DMS 273 treated with DMSO at 0.1 percent for 48 hours (cell line): ENCODE data around the gene ADNP.
A peak's percentile ranks its signal among the peaks of the same experiment; 100 is the strongest.
"Not testable (repeated sequence)": the region's sequence is repeated elsewhere in the genome, so short reads cannot be mapped to it uniquely, and the experiment has no call there.

Source experiments
- DNase-seq: peaks from one replicate; lab custom pipeline; 2025; lab: John Stamatoyannopoulos, UW

Gene ADNP

DNA sequence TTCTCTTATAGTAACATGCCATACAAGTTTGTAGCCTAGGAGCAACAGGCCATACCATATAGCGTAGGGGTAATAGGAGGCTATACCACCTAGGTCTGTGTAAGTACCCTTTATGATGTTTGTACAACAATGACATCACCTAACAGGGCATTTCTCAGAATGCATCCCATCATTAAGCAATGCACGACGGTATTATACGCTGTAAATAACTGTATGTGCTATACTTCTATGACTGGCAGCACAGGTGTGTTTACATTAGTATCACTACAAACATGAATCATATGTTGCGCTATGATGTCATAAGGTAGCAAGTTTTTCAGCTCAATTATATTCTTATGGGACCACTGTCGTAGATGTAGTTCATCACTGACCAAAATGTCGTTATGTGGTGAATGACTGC is 31.0 kb downstream of the ADNP start:
- DNase-seq: no peak

DNA sequence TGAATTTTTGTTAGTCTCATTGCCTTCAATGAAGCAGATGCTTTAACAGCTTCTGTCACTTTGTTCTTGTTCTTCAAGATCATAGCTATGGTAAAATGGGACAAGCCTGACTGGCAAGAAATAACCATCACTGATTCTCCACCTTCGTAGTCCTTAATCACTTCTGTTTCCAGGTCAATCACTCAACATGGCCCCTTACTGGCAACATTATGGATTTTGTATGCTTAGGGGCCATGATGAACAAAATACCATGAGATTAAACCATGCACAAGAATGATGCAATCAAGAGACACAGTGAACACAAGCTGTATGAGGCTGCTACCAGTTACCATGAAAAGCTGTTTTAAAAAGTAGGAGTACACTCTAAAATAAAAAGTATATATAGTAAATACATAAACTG is 32.8 kb downstream of the ADNP start:
- no peak for DNase-seq

DNA sequence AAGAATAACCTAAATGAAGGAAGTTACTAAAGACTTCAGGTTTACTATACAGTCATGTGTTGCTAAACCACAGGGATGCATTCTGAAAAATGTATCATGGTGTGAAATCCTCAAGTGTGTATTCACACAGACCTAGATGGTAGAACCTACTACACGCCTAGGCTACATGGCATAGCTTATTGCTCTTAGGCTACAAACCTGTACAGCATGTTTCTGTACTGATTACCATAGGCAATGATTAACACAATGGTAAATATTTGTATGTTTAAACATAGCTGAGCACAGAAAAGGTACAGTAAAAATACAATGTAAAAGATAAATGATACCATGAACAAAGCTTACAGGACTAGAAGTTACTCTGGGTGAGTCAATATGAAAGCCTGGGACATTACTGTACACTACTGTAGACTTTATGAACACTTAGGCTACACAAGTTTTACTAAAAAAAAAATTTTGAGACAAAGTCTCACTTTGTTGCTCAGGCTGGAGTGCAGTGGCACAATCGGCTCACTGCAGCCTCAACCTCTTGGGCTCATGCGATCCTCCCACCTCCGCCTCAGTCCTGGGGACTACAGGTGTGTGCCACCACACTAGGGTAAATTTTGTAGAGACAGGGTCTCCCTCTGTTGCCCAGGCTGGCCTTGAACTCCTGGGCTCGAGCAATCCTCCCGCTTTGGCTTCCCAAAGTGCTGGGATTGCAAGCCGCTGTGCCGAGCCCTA is 36.0 kb downstream of the ADNP start:
- no peak for DNase-seq

DNA sequence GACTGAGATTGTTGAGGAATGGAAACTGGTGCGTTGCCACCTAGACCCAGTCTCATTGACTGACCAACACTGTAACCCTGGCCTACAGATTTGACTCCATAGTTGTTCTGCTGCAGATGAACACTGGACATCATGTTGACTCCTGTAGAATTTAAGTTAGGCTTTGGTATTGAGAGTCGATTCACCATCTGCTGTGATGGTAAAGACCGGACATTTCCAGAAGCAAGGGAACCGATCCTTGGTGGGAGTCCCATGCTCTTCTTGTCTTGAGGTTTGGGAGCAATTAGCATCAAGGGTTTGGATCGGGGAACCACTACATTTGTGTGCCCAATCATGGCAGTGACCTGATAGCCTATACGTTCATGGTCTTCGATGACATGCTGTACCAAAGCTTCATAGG is 37.6 kb downstream of the ADNP start:
- DNase-seq: no peak

DNA sequence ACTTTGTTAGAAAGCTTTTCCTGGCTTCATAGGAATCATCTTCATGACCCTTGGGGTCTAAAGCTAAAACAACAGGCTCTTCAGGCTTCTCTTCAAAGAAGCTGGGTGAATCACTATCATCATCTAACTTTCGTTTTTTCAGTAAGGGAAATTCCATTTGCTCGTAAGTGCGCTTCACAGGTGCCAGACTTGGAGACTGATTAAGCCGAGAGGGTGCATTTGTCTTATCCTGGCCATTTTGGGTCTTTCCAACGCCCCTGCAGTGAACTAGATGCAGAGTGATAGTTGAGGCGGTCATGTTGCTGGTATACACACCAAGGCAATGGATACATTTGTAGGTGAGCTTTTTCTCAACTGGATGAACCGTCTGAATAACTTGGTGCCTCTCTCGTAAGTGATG is 38.8 kb downstream of the ADNP start:
- DNase-seq: no peak

DNA sequence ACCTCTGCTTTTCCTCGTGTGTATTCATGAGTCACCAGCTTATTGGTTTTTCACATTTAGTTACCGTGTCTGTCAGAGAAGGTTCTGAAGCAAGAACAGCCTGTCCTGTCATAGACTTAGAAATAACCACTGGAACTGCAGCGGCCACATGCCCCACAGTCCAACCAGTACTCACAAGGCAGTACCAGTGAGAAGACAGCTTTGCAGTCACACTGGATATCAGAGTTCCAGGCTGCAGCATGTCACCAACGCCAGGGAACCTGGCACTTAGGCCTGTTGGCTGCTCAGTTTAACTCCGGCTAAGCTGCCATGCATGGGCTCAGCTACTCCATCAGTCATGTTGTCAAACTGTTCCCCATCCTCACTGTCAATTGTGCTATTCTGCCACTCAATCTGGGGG is 40.1 kb downstream of the ADNP start:
- no peak for DNase-seq

DNA sequence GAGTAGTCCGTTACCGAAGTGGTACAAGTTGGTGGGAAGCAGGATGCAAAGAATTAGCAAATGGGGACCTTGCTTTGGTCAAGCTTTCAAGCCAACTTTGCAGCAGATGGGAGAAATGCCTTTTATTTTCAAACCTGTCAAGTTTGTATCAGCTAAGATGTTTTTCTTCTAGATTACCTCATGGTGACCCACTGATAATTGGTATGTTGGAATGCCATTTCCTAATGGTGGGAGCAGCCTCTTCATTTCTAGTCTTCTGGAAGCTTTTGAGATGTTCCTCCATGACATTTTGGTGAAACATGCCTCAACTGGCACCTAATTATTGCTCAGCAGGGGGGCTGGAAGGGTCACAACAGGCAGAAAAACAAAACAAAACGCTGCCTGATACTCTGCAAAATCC is 43.7 kb downstream of the ADNP start:
- no peak for DNase-seq

DNA sequence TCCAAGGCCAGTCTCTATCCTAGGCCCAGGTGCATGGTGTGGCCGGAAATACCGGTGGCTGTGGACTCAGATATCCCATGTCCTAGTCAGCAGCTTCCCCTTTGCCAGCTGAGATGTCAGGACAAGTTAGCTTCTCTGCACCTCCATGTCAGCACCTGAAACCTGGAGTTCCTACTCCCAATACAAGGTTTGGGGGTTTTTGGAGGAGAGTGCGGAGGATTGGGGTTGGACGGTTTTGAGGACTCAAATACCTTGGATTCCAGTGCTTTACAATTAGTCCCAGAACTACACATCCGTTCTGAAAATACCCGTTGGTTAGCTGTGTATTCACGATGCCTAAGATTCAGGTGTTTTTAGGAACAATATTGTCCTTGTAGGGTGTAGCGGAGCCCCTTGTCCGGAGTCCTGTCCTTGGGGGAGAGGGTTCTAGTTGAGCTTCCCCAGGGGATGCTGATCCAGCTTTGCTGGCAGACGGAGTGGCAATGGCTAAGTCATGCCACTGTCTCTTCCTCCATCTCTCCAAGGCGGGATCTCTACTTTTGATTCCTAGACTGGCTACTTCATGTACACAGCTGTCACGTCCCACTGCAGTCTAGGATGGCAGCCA is 45.0 kb downstream of the ADNP start:
- peak; percentile 4 for DNase-seq

DNA sequence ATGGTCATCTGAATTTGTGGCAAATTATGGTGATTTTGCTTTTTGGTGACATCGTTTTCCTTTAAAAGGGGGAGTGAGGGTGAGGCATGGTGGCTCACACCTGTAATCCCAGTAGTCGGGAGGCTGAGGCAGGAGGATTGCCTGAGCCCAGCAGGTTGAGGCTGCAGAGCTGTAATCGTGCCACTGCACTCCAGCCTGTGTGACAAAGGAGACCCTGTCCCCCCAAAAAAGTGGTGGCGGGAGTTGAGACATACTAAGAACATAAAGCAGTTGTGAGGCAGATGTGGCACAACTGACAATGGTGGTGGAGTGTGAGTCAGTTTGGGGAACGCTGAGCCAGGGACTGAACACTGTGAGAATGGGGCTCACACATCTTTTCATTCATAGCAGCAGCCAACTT is 45.5 kb downstream of the ADNP start:
- DNase-seq: no peak

DNA sequence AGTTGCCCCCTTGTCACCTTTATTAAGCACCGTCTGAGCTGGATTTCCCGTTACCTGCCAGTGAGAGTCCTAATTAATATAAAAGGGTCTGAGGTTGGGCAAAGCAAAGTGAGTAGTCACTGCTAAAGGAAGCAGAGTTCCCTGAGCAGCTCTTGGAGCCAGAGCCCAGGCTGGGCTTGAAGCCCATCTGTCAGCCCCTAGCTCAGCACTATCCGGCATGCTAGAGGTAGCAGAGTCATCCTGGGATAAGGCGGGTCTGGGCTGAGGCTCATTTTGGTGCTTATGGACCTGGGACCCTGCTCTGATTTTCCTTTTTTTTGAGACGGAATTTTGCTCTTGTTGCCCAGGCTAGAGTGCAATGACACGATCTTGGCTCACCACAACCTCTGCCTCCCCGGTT is 46.2 kb downstream of the ADNP start:
- DNase-seq: peak; percentile 3

DNA sequence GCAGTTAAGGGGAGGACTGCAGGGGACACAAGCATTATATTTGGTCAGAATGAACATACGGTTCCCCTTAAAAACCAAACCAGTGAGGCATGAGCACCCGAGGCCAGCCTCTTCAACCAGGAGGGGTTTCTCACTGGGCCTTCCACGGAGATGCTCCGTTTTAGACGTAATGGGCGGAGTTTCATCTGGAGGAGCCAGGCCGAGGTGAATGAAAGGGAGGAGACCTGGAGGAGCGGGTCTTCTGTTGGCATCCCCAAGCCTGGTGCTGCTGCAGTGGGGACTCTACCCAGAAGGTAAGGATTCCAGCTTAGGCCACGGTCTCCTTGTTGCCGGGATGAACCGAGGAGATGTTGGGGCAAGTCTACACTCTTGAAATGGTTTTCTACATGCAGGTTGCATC is 47.4 kb downstream of the ADNP start:
- DNase-seq: no peak

DNA sequence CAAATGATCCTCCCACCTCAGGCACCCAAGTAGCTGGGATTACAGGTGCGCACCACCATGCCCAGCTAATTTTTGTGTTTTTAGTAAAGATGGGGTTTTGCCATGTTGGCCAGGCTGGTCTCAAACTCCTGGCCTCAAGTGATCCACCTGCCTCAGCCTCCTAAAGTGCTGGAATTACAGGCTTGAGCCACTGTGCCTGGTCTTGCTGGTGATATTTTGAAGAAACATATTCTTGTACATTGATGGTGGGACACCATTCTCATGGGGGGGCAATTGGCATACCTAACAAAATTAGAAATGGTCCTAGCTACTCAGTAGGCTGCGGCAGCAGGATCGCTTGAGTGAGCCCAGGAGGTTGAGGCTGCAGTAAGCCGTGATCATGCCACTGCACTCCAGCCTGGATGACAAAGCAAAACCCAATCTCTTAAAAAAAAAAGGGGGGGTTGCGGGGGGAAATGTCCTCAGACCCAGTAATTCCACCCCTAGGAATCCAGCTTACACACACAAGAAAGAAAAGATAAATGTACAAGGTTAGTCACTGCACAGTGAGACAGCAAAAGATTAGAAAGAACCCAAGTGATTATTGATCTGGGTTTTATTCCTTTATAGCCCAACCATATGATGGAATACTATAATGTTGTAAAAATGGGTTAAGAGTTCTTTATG is 49.3 kb downstream of the ADNP start:
- not testable (repeated sequence) for DNase-seq

DNA sequence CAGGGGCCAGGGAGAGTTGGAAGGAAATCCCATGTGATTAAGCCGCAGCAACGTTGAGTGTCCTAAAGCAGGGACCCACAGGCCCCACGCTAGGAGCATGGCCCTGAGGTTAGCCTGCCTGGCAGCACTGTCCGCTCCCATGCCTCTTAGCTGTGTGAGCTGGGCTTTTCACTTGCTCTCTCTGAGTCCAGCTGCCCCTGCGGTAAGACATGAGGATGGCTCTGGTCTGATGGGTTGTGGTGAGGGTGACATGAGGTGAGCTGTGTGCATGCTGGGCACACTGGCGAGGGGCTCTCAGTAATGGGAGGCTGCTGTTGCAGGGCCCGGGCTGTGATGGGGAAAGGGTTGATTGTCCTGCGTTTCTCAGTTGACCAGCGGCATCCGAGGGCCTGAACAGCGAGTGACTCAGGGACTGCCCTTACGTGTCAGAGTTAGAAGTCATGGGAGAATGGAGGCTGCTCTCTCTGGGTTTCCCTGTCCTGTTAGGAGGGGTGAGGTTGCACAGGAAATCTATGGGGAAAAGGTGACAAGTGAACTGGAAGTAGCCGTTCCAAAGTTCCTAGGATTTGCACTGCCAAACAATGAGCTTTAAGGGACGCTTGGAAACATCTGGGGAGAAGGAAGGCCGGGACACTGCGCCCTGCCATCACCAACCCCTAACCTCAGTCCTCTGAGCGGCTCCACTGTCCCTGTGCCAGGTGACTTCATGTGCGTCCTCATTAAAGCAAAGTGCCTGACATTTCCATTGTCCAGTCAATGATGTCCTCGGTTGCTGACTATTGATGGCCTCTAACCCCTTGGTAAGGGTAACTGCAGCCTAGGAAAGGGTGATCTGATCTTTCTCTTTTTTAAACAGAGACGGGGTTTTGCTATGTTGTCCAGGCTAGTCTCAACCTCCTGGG is 51.3 kb downstream of the ADNP start:
- no peak for DNase-seq

DNA sequence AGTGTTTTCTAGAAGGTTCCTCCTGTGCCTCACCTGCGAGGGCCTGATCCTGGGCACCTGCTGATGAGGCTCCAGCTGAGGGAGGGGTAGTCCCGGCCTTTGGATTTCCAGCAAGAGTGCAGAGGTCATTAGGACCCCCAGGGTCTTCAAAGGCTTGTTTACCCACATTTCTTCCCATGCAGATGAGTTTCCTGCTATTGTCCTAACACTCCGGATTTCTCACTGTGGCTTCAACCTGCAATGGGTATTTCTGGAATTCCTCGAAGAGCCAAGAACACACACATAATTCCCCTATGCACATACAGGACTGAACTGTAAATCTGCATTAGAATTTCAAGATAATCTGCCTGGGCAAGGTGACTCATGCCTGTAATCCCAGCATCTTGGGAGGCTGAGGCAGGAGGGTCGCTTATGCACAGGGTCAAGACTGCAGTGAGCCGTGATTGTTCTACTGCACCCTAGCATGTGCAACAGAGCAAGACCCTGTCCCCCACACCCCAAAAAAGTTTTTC is 53.9 kb downstream of the ADNP start:
- no peak for DNase-seq

DNA sequence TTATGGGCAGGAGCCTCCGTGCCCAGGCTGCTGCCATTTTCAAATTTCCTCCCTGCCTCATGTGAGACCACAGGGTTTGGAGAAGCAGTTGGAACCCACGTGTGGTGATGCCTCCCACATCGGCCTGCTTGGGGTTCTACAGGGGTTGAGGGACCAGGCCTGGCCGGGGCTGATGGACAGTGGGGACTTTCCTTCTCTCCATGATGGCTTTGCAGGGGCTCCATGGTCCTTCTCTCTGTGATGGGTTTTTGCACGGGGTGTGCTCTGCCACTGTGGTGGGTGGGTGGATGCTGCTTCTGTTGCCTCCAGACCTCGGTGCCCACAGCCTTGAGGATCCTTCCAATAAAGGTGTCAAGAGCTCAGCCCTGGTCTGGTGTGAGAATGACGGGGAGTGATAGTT is 54.4 kb downstream of the ADNP start:
- DNase-seq: no peak

DNA sequence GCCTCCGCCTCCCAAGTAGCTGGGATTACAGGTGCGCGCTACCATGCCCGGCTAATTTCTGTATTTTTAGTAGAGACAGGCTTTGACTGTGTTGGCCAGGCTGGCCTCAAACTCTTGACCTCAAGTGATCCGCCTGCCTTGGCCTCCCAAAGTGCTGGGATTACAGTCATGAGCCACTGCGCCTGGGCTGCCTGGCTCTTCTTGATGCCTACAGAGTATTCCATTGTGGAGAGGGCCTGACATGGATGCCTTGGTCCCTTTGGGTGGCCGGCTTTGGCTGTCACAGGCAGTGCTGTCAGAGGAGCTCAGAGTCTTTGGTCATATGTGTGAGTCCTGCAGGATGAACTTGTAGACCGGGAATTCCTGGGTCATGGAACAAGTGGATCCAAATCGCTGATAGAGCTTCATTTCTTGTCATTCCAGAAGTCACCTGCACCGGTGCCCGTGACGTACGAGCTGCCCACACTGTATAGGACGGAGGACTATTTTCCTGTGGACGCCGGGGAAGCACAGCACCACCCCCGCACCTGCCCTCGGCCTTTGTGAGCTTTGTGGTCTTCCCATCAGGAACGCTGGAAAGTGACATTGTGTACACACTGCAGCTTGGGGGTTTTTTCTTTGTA is 55.1 kb downstream of the ADNP start:
- DNase-seq: no peak

DNA sequence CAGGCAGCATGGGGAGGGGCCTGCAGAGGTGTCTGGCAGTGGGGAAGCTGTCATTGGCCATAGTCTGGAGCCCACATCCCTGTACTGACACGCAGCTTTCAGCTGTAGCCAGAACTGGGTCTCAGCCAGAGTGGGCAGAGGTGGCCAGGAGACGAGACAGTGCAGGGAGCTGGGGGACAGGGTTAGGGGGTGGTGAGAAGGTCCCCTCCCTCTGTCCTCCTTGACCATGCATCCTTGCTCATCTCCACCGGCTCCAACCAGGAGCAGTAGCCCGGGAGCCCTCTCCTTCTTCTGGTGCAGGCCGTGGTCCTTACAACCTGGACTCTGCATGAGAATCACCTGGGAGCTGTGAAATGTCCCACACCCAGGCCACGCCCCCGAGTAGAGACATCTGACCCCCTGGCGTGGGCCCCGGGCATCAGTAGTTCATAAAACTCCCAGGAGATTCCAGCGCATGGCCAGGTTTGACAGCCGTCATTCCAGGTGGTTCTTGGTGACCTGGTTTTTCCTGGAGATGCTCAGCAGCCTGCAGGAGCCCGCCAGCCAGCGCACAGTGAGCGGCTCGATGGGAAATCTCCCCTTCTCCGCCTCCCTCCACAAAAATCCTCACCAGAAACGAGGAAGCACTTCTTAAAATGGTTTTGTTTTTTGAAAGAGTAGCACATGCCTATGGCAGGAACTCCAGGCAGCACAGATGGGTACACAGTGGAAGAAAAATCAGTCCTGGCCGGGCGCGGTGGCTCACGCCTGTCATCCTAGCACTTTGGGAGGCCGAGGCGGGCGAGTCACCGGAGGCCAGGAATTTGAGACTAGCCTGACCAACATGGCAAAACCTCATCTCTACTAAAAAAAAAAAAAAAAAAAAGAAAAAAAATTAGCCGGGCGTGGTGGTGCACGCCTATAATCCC is 56.2 kb downstream of the ADNP start:
- no peak for DNase-seq

DNA sequence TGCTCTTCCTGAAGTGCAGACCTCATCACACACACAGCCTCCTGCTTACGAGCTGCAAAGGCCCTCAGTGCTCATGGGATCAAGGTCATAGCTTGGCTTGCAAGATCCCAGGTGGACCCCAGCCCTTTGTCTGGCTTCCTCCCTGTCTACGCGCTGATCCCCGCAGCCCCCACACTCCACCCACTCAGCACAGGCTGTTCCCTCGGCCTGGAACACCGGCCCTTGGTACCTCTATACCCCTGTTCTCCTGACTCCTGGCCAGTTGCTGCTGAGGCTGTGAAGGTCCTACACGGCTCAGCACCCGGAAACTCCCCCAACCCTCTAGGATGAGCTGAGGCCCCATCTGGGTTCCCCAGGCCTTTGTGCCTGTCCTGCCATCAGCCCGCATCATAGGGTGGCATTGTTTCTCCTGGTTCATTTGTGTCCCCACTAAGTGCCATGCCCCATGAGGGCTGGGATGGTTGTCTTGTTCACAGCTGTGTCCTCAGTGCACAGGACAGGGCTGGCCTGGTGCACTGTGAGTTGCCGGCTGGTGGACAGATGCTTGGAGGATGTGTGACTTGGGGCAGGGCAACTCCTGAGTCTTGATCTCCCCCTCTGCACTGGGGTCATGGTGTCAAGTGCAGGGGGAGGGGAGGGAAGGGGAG is 57.0 kb downstream of the ADNP start:
- no peak for DNase-seq

DNA sequence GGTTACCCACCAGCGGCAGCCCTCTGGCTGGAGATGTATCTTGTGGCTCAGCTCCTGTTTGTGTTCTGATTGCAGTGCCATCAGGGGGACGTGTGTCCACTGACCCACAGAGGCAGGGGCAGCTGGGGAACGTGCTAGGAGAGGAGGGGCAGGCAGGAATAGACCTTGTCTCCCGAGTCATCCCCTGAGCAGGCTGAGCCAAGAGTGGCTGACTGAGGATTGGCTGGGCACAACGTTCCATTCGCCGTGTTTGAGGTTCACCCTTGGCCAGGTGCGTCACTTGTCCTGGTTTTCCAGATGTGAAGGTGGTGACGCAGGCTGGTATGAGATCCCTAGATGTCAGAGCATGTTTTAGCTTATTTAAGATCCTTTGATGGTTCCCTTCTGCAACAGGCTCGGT is 57.7 kb downstream of the ADNP start:
- no peak for DNase-seq
